GM18499 (cell line): ENCODE results near the gene APLP1.
"Not testable (repeated sequence)": the region's sequence is repeated elsewhere in the genome, so short reads cannot be mapped to it uniquely, and the experiment has no call there.

Source experiments
- ATAC-seq: cut with Tn5 transposase; IDR thresholded peaks from one replicate; pipeline ENCODE4 v1.9.1; 2021; ENCODE audit warnings: moderate number of reproducible peaks; ENCODE audit not compliant: insufficient read depth, unreplicated experiment

Gene APLP1

GRCh38 chr19:35851213-35852028 lies 17.0 kb upstream of the APLP1 start:
- no peak for ATAC-seq

- no peak for ATAC-seq
Observed at GRCh38 chr19:35852029-35852780, 16.2 kb upstream of the APLP1 start, which contains the start of gene NPHS1. Gene NPHS1, minus strand, starts transcription at chr19:35852504. Its CDS starts 667 bp downstream, at chr19:35851837.

GRCh38 chr19:35853038-35853756 lies 15.2 kb upstream of the APLP1 start:
- no peak for ATAC-seq

- ATAC-seq: no peak
Observed at GRCh38 chr19:35856546-35857149, 11.7 kb upstream of the APLP1 start, which contains the start of gene KIRREL2. Gene KIRREL2, plus strand, starts transcription at chr19:35856911. Its CDS starts 209 bp downstream, at chr19:35857120.

GRCh38 chr19:35858311-35858710 lies 10.1 kb upstream of the APLP1 start:
- ATAC-seq: no peak

- no peak for ATAC-seq
Observed at GRCh38 chr19:35859414-35859813, 9.0 kb upstream of the APLP1 start.

GRCh38 chr19:35860436-35860817 lies 7.9 kb upstream of the APLP1 start:
- no peak for ATAC-seq

- no peak for ATAC-seq
Observed at GRCh38 chr19:35860818-35861639, 7.3 kb upstream of the APLP1 start.

GRCh38 chr19:35861640-35862160 lies 6.7 kb upstream of the APLP1 start:
- no peak for ATAC-seq

- no peak for ATAC-seq
Observed at GRCh38 chr19:35862528-35862927, 5.8 kb upstream of the APLP1 start.

- no peak for ATAC-seq
Observed at GRCh38 chr19:35863018-35863417, 5.4 kb upstream of the APLP1 start.

GRCh38 chr19:35868823-35869326 lies 501 bp downstream of the APLP1 start:
- no peak for ATAC-seq

GRCh38 chr19:35869327-35870123 lies 1.2 kb downstream of the APLP1 start:
- no peak for ATAC-seq

- not testable (repeated sequence) for ATAC-seq
Observed at GRCh38 chr19:35870124-35870736, 1.9 kb downstream of the APLP1 start.

- ATAC-seq: no peak
Observed at GRCh38 chr19:35870798-35871197, 2.4 kb downstream of the APLP1 start.

GRCh38 chr19:35871611-35872010 lies 3.2 kb downstream of the APLP1 start:
- ATAC-seq: no peak

- no peak for ATAC-seq
Observed at GRCh38 chr19:35872180-35872579, 3.8 kb downstream of the APLP1 start.

- ATAC-seq: no peak
Observed at GRCh38 chr19:35874392-35874930, 6.1 kb downstream of the APLP1 start.
